Retinal pigment epithelial cell (primary cell): ENCODE measurements around the gene CCDC78.

ENCODE experiments used
- DNase-seq: peaks from one replicate; pipeline ENCODE4 v3.0.0-alpha.2; 2010; ENCODE audit warnings: low read depth
- H3K4me3 ChIP-seq: 2 replicates; pipeline ENCODE4 v1.5.1; 2011; ENCODE audit warnings: mild to moderate bottlenecking, low read length, control low read depth, moderate library complexity
- CTCF ChIP-seq: conservative IDR thresholded peaks from 2 replicates; pipeline ENCODE4 v1.5.1; 2011; ENCODE audit warnings: low read depth, low read length, control low read depth, inconsistent platforms

Gene CCDC78

GRCh38 chr16:705431-706188, 20.6 kb downstream of the CCDC78 start, which contains the start of gene FBXL16:
FBXL16 (minus strand) TSS chr16:705801; CDS start chr16:697405, 8,396 bp downstream.
- H3K4me3 ChIP-seq = no peak within 1 kb of the TSS
- no peak for DNase-seq
- TF ChIP-seq CTCF = no peak

- no peak for TF ChIP-seq CTCF
- no peak for DNase-seq
- H3K4me3 ChIP-seq = no peak overlapping the region
These were observed 21.5 kb downstream of the CCDC78 start for GRCh38 chr16:704552-705380.

GRCh38 chr16:704047-704446, 22.2 kb downstream of the CCDC78 start:
- TF ChIP-seq CTCF = no peak
- no peak overlapping the region for H3K4me3 ChIP-seq
- DNase-seq = no peak

- no peak for TF ChIP-seq CTCF
- no peak overlapping the region for H3K4me3 ChIP-seq
- DNase-seq = no peak
These were observed 22.8 kb downstream of the CCDC78 start for GRCh38 chr16:703406-703805.

GRCh38 chr16:702341-702740, 23.9 kb downstream of the CCDC78 start:
- H3K4me3 ChIP-seq = no peak overlapping the region
- TF ChIP-seq CTCF = no peak
- DNase-seq = no peak

- no peak for DNase-seq
- no peak overlapping the region for H3K4me3 ChIP-seq
- no peak for TF ChIP-seq CTCF
These were observed 25.3 kb downstream of the CCDC78 start for GRCh38 chr16:700684-701584.
